ENCODE data around the gene RNASEH2A. TPM values are rescaled to one million over a fixed set of nuclear protein-coding genes. Genes with fewer than 3 reads are reported as not detected.

The RNASEH2A gene
- total and polyA plus RNA-seq, 2 experiments from 2014 or later: 16.9 to 32.3 TPM

DNA sequence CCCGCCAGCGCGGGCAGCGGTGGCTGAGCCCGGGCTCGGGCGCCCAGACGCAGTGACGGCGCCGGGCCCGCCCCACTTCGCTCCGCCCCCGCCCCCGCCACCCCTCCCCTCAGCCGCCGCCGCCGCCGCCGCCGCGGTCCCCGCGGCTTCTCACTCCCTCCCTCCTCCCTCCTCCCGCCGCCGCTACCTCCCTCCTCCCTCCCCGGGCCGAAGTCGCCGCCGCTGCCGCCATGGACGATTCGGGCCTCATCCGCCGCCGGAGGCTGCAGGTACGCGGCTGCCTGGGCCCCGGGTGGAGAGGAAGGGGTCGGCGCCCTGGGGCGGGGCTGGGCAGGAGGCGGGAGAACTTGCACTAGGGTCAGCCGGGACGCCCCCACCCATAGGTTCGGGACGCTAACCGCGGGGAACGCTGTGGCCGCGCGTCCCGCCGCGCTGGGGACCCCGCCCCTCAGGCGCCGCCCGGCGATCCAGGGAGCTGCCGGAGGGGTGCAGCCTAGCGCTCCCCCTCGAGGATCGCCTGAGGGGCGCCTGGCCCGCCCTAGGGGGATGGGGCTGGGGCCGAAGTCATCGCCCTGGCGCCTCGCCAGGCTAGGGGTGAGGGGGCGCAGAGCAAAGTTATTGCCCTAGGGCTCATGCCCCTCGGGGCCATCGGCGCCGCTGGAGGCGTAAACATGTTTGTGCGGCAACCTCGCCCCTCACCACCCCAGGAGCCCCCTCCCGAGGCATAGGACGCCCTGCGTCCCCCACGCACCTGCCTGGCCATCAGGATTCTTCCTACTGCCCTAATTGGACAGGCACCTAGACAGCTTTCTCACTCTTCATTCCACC lies 27.6 kb downstream of the RNASEH2A start:
- Histone ChIP-seq H3F3A (ENCODE audit: insufficient read depth) (0 out of 2 replicates have a peak, but pooled peaks cover 11% of the 10 kb centered on the region), H3K4me1 (ENCODE audit: insufficient read depth) (no peaks in the 10 kb centered on the region), H3K9me2 (ENCODE audit: insufficient read depth) (no peaks in the 10 kb centered on the region), H3K9me3 (ENCODE audit: low read depth) (no peaks in the 10 kb centered on the region), H3K27ac (no peak overlapping the region), H2AFZ (no peak overlapping the region), H4K20me1 (ENCODE audit: insufficient read depth) (no peaks in the 10 kb centered on the region), H3K27me3 (replicated peaks; ENCODE audit: insufficient read depth) (peaks cover 48% of the 10 kb centered on the region), H3K36me3 (ENCODE audit: low read depth) (no peaks in the 10 kb centered on the region), H3K9ac (no peak overlapping the region), H3K4me2 (ENCODE audit: unreplicated experiment) (no peak overlapping the region), H3K79me2 (ENCODE audit: insufficient read depth) (no peaks in the 10 kb centered on the region), H3K4me3 (peak overlapping the region; percentile 63)
- in situ Hi-C loops (cut with MboI): no loop called here
- DNase-seq: peak; percentile 45
- WGBS, 2 experiments (ENCODE audit: low coverage in 1 of 2, low lambda C conversion rate in 2 of 2, missing lambda C conversion rate in 2 of 2): 1 to 2% methylated on average over 25 to 70 of the region's 87 CpGs
- no peak for TF ChIP-seq EZH2phosphoT487 (IDR thresholded peaks at IDR 0.05; ENCODE audit: insufficient read depth, low read depth)
- no peak for TF ChIP-seq EZH2 (IDR thresholded peaks at IDR 0.05; ENCODE audit: insufficient read depth, poor library complexity, severe bottlenecking)

DNA sequence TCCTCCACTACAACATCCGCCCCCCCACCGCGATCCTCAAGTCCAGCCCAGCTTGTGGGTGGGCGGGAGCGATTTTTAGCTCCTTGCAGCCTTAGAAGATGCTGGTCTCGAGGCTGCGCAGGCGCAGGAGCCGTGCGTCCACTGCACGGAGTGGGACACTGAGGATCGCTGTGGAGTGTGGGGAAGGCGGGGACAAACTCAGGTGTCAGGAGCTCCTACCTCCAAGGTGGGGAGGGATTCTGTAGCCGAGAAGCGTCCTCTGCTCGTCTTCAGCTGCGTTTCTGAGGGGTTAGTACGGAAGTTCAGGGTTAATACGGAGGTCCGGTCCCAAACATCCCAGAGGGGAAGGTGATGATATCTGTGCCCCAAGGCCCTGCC lies 28.2 kb downstream of the RNASEH2A start, which contains the start of gene RTBDN:
Gene RTBDN (minus strand): TSS at position 14 of the 378 bp plus-strand sequence. CDS start 4,600 bp downstream, outside the sequence.
- Histone ChIP-seq H3K36me3 (ENCODE audit: low read depth) (no peaks in the 10 kb centered on the region), H3K79me2 (ENCODE audit: insufficient read depth) (no peaks in the 10 kb centered on the region), H3K27me3 (replicated peaks; ENCODE audit: insufficient read depth) (peaks cover 54% of the 10 kb centered on the region), H3K9ac (no peak within 1 kb of the TSS), H4K20me1 (ENCODE audit: insufficient read depth) (no peaks in the 10 kb centered on the region), H3F3A (ENCODE audit: insufficient read depth) (0 out of 2 replicates have a peak, but pooled peaks cover 11% of the 10 kb centered on the region), H3K9me2 (ENCODE audit: insufficient read depth) (no peaks in the 10 kb centered on the region), H3K4me3 (peak within 1 kb of the TSS; percentile 63), H3K4me2 (ENCODE audit: unreplicated experiment) (no peak within 1 kb of the TSS), H3K9me3 (ENCODE audit: low read depth) (no peaks in the 10 kb centered on the region), H3K4me1 (ENCODE audit: insufficient read depth) (no peaks in the 10 kb centered on the region), H3K27ac (no peak within 1 kb of the TSS), H2AFZ (no peak within 1 kb of the TSS)
- peak; percentile 28 for DNase-seq
- 7 to 9% methylated on average over 20 of the region's 20 CpGs for WGBS, 2 experiments (ENCODE audit: low coverage in 1 of 2, low lambda C conversion rate in 2 of 2, missing lambda C conversion rate in 2 of 2)
- in situ Hi-C loops (cut with MboI): no loop called here
- TF ChIP-seq EZH2 (IDR thresholded peaks at IDR 0.05; ENCODE audit: insufficient read depth, poor library complexity, severe bottlenecking) (no peak), EZH2phosphoT487 (IDR thresholded peaks at IDR 0.05; ENCODE audit: insufficient read depth, low read depth) (no peak)

DNA sequence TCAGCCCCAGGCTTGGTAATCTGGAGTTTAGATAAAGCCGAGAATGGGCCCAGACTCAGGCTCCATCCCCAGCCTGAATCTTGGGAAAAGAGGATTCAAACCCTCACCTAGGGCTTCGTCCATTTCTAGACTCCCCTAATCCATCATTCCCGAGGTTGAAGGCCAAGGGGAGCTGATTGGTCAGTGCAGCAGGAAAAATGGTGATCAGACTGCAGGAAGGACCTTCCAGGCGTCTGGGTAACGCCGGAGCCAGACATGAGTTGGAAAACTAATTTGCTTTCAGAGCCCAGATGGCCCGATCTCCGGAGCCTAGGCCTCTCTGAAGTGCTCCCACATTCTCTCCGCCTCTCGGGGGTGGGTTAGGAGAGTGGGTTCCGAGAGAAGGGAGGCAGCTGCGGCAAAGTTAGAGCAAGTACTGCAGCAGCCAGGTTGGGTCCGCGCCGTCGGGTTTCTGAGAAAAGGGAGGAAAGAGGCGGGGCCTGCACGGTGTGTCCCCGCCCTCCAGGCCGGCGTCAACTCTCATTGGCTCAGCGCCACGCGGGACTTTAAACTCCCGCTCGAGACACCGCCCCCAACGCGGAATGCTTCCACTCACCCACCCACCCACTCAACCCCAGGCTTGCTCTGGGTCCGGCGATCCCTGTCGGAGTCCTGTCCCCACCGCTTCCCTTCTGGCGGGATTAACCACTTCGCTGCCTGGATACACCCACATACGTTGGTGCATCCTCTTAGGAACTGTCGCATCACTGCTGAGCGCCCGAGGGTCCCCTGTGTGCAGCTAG lies 28.8 kb downstream of the RNASEH2A start:
- Histone ChIP-seq H3K4me2 (ENCODE audit: unreplicated experiment) (no peak overlapping the region), H3K4me1 (ENCODE audit: insufficient read depth) (no peaks in the 10 kb centered on the region), H3K9me2 (ENCODE audit: insufficient read depth) (no peaks in the 10 kb centered on the region), H3K27ac (no peak overlapping the region), H3K27me3 (replicated peaks; ENCODE audit: insufficient read depth) (peaks cover 60% of the 10 kb centered on the region), H3F3A (ENCODE audit: insufficient read depth) (0 out of 2 replicates have a peak, but pooled peaks cover 11% of the 10 kb centered on the region), H2AFZ (no peak overlapping the region), H3K36me3 (ENCODE audit: low read depth) (no peaks in the 10 kb centered on the region), H3K79me2 (ENCODE audit: insufficient read depth) (no peaks in the 10 kb centered on the region), H3K9me3 (ENCODE audit: low read depth) (no peaks in the 10 kb centered on the region), H4K20me1 (ENCODE audit: insufficient read depth) (no peaks in the 10 kb centered on the region), H3K9ac (no peak overlapping the region), H3K4me3 (no peak overlapping the region)
- DNase-seq: peak; percentile 70
- peak; percentile 3 for TF ChIP-seq EZH2 (IDR thresholded peaks at IDR 0.05; ENCODE audit: insufficient read depth, poor library complexity, severe bottlenecking)
- TF ChIP-seq EZH2phosphoT487 (IDR thresholded peaks at IDR 0.05; ENCODE audit: insufficient read depth, low read depth): no peak
- in situ Hi-C loops (cut with MboI): no loop called here
- WGBS, 2 experiments (ENCODE audit: low coverage in 1 of 2, low lambda C conversion rate in 2 of 2, missing lambda C conversion rate in 2 of 2): 5 to 9% methylated on average over 29 to 39 of the region's 39 CpGs

DNA sequence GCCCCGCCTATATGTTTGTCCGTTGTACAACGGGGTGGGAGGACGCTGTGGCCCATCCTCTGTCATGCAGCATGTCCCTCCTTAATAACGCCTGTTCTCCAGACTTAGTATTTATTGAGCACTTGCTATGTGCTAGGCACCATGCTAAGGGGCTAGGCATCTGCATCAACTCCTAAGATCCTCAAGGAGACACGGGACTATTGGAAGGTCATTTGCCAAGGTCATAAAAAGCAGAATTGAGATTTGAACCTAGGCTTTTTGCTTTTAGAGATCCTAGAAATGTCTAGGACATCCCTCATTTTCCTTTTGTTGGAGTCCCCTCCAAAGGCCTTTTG lies 30.1 kb downstream of the RNASEH2A start:
- 0 out of 2 replicates have a peak, but pooled peaks cover 13% of the 10 kb centered on the region for H3F3A ChIP-seq (ENCODE audit: insufficient read depth)
- H3K4me2 ChIP-seq (ENCODE audit: unreplicated experiment): no peak overlapping the region
- H3K36me3 ChIP-seq (ENCODE audit: low read depth): no peaks in the 10 kb centered on the region
- no peak overlapping the region for H3K9ac ChIP-seq
- no peaks in the 10 kb centered on the region for H3K9me3 ChIP-seq (ENCODE audit: low read depth)
- H3K4me3 ChIP-seq: no peak overlapping the region
- no peak overlapping the region for H3K27ac ChIP-seq
- in situ Hi-C loops (cut with MboI): no loop called here
- TF ChIP-seq EZH2phosphoT487 (IDR thresholded peaks at IDR 0.05; ENCODE audit: insufficient read depth, low read depth) (no peak), EZH2 (IDR thresholded peaks at IDR 0.05; ENCODE audit: insufficient read depth, poor library complexity, severe bottlenecking) (no peak)
- H3K79me2 ChIP-seq (ENCODE audit: insufficient read depth): no peaks in the 10 kb centered on the region
- H2AFZ ChIP-seq: no peak overlapping the region; the same call in 1 of the 2 replicates
- H3K9me2 ChIP-seq (ENCODE audit: insufficient read depth): no peaks in the 10 kb centered on the region
- DNase-seq: no peak
- H3K27me3 ChIP-seq (replicated peaks; ENCODE audit: insufficient read depth): peaks cover 68% of the 10 kb centered on the region
- 0 to 2% methylated on average over 6 of the region's 6 CpGs for WGBS, 2 experiments (ENCODE audit: low coverage in 1 of 2, low lambda C conversion rate in 2 of 2, missing lambda C conversion rate in 2 of 2)
- H4K20me1 ChIP-seq (ENCODE audit: insufficient read depth): no peaks in the 10 kb centered on the region
- H3K4me1 ChIP-seq (ENCODE audit: insufficient read depth): no peaks in the 10 kb centered on the region; the same call in 1 of the 2 replicates
